ENCODE data around the gene DCUN1D5. TPM values are rescaled to one million over a fixed set of nuclear protein-coding genes. Genes with fewer than 3 reads are reported as not detected.

Gene DCUN1D5
- polyA plus RNA-seq, 1 donor from 2014 or later: 85.5 TPM

DNA sequence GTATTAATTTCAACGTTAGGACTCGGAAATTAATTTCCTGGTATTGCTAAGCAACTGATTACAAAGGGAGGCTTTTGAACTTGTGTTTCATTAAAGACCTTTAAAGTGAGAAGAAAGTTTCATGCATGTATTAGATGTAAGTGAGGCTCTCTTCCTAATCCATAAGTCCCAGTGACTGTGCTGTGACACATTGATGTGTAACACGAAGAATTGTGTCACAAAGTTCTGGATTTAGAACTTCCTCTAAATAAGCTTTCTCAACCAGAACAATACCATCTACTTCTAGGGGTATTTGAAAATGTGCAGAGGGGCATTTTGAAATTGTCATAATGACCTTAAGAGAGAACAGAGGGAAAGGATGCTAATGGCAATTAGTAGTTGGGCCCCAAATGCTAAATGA lies 14.4 kb downstream of the DCUN1D5 start:
- H2AFZ ChIP-seq (ENCODE audit: low read depth, low read length): no peak overlapping the region

DNA sequence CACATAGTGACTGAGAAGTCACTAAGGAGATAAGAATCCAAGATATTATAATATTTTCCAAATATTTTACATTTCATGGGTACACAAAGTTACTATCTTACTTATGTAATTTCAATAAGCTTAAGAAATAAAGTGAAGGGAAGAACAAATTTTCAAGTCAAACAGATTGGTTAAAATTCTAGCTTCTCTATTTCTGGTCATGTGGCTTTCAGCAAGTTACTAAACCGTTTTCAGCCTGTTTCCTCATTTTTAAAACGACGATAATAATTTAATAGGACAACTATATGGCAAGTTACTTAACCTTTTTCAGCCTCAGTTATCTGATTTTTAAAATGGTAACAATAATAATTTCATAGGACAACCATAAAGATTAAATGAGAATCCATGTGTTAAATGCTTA lies 15.6 kb downstream of the DCUN1D5 start:
- Histone ChIP-seq H3K9me3 (ENCODE audit: low read length) (no peaks in the 10 kb centered on the region), H2AFZ (ENCODE audit: low read depth, low read length) (no peak overlapping the region), H3K9ac (ENCODE audit: low read length) (no peak overlapping the region), H3K36me3 (ENCODE audit: insufficient read depth, low read length) (no peaks in the 10 kb centered on the region), H3K27me3 (ENCODE audit: insufficient read depth, low read depth, low read length) (no peaks in the 10 kb centered on the region), H3F3A (ENCODE audit: insufficient read depth, low read length, poor library complexity, severe bottlenecking) (no peaks in the 10 kb centered on the region), H3K9me2 (ENCODE audit: insufficient read depth, low read length) (no peaks in the 10 kb centered on the region), H3K27ac (ENCODE audit: low read length) (no peak overlapping the region), H3K4me2 (ENCODE audit: low read length) (no peak overlapping the region), H4K20me1 (ENCODE audit: insufficient read depth) (no peaks in the 10 kb centered on the region), H3K79me2 (replicated peaks; ENCODE audit: insufficient read depth, low read length) (no peaks in the 10 kb centered on the region), H3K4me3 (ENCODE audit: low read length) (no peak overlapping the region)
- TF ChIP-seq RAD21 (conservative IDR thresholded peaks at IDR 0.05) (no peak), EZH2 (IDR thresholded peaks at IDR 0.05; ENCODE audit: borderline replicate concordance, insufficient read depth, low read length, poor library complexity, severe bottlenecking) (no peak), MXI1 (conservative IDR thresholded peaks at IDR 0.05; ENCODE audit: poor library complexity, severe bottlenecking) (no peak), TAF1 (IDR thresholded peaks at IDR 0.05; ENCODE audit: low read depth) (no peak), CTCF (IDR thresholded peaks at IDR 0.05; ENCODE audit: poor library complexity, severe bottlenecking) (no peak), SMC3 (conservative IDR thresholded peaks at IDR 0.05; ENCODE audit: poor library complexity) (no peak), EP300 (conservative IDR thresholded peaks at IDR 0.05; ENCODE audit: poor library complexity, severe bottlenecking) (no peak), POLR2AphosphoS5 (IDR thresholded peaks at IDR 0.05) (no peak)
- TF ChIP-seq, protein P1, sequence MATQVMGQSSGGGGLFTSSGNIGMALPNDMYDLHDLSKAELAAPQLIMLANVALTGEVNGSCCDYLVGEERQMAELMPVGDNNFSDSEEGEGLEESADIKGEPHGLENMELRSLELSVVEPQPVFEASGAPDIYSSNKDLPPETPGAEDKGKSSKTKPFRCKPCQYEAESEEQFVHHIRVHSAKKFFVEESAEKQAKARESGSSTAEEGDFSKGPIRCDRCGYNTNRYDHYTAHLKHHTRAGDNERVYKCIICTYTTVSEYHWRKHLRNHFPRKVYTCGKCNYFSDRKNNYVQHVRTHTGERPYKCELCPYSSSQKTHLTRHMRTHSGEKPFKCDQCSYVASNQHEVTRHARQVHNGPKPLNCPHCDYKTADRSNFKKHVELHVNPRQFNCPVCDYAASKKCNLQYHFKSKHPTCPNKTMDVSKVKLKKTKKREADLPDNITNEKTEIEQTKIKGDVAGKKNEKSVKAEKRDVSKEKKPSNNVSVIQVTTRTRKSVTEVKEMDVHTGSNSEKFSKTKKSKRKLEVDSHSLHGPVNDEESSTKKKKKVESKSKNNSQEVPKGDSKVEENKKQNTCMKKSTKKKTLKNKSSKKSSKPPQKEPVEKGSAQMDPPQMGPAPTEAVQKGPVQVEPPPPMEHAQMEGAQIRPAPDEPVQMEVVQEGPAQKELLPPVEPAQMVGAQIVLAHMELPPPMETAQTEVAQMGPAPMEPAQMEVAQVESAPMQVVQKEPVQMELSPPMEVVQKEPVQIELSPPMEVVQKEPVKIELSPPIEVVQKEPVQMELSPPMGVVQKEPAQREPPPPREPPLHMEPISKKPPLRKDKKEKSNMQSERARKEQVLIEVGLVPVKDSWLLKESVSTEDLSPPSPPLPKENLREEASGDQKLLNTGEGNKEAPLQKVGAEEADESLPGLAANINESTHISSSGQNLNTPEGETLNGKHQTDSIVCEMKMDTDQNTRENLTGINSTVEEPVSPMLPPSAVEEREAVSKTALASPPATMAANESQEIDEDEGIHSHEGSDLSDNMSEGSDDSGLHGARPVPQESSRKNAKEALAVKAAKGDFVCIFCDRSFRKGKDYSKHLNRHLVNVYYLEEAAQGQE (IDR thresholded peaks at IDR 0.05; ENCODE audit: borderline replicate concordance): no peak

More for the DNA sequence above, 14.4 kb downstream of the DCUN1D5 start:
- TF ChIP-seq POLR2AphosphoS5 (IDR thresholded peaks at IDR 0.05) (no peak), CTCF (IDR thresholded peaks at IDR 0.05; ENCODE audit: poor library complexity, severe bottlenecking) (no peak), TAF1 (IDR thresholded peaks at IDR 0.05; ENCODE audit: low read depth) (no peak), SMC3 (conservative IDR thresholded peaks at IDR 0.05; ENCODE audit: poor library complexity) (no peak), MXI1 (conservative IDR thresholded peaks at IDR 0.05; ENCODE audit: poor library complexity, severe bottlenecking) (no peak), EP300 (conservative IDR thresholded peaks at IDR 0.05; ENCODE audit: poor library complexity, severe bottlenecking) (no peak), RAD21 (conservative IDR thresholded peaks at IDR 0.05) (no peak), EZH2 (IDR thresholded peaks at IDR 0.05; ENCODE audit: borderline replicate concordance, insufficient read depth, low read length, poor library complexity, severe bottlenecking) (no peak)
- TF ChIP-seq, protein P1 (IDR thresholded peaks at IDR 0.05; ENCODE audit: borderline replicate concordance): no peak
- H3K4me2 ChIP-seq (ENCODE audit: low read length): no peak overlapping the region
- no peaks in the 10 kb centered on the region for H3K27me3 ChIP-seq (ENCODE audit: insufficient read depth, low read depth, low read length)
- H3K27ac ChIP-seq (ENCODE audit: low read length): no peak overlapping the region
- H3K79me2 ChIP-seq (replicated peaks; ENCODE audit: insufficient read depth, low read length): no peaks in the 10 kb centered on the region
- H3K4me3 ChIP-seq (ENCODE audit: low read length): no peak overlapping the region
- H3K9ac ChIP-seq (ENCODE audit: low read length): no peak overlapping the region
- H3K9me3 ChIP-seq (ENCODE audit: low read length): no peaks in the 10 kb centered on the region
- no peaks in the 10 kb centered on the region for H3K36me3 ChIP-seq (ENCODE audit: insufficient read depth, low read length)
- no peaks in the 10 kb centered on the region for H3F3A ChIP-seq (ENCODE audit: insufficient read depth, low read length, poor library complexity, severe bottlenecking)
- H4K20me1 ChIP-seq (ENCODE audit: insufficient read depth): no peaks in the 10 kb centered on the region
- H3K9me2 ChIP-seq (ENCODE audit: insufficient read depth, low read length): no peaks in the 10 kb centered on the region
